Smooth muscle cell (in vitro differentiated cells): ENCODE measurements around the gene PLEKHA5. TPM values are rescaled to one million over a fixed set of nuclear protein-coding genes. Genes with fewer than 3 reads are reported as not detected.

Experiments
- DNase-seq: peaks from one replicate; lab custom pipeline; 2025; ENCODE audit not compliant: unreplicated experiment; lab: John Stamatoyannopoulos, UW
- H2AFZ ChIP-seq: fragments of 200-600 bp; sonication (generic); 2 replicates; pipeline ENCODE4 v1.6.0; 2016; ENCODE audit warnings: antibody characterized with exemption, low read depth, mild to moderate bottlenecking
- H3F3A ChIP-seq: fragments of 200-600 bp; sonication (generic); 2 replicates; pipeline ENCODE4 v1.6.0; 2017; ENCODE audit warnings: antibody characterized with exemption, low read depth
- H3K27ac ChIP-seq: fragments of 200-600 bp; sonication (generic); 2 replicates; pipeline ENCODE4 v1.5.1; 2016; ENCODE audit warnings: low read depth, mild to moderate bottlenecking
- H3K27me3 ChIP-seq: fragments of 200-600 bp; sonication (generic); 2 replicates; pipeline ENCODE4 v1.6.1; 2016; ENCODE audit warnings: low read depth, mild to moderate bottlenecking
- H3K36me3 ChIP-seq: fragments of 200-600 bp; sonication (generic); 2 replicates; pipeline ENCODE4 v1.5.1; 2016; ENCODE audit warnings: low read depth
- H3K4me1 ChIP-seq: fragments of 200-600 bp; sonication (generic); 2 replicates; pipeline ENCODE4 v1.5.1; 2016; ENCODE audit warnings: low read depth
- H3K4me2 ChIP-seq: fragments of 200-600 bp; sonication (generic); 2 replicates; pipeline ENCODE4 v1.6.0; 2016; ENCODE audit warnings: mild to moderate bottlenecking
- H3K4me3 ChIP-seq: fragments of 200-600 bp; sonication (generic); 2 replicates; pipeline ENCODE4 v1.5.1; 2016; ENCODE audit warnings: mild to moderate bottlenecking
- H3K79me2 ChIP-seq: fragments of 200-600 bp; sonication (generic); 2 replicates; pipeline ENCODE4 v1.6.0; 2016; ENCODE audit warnings: low read depth, mild to moderate bottlenecking
- H3K9ac ChIP-seq: fragments of 200-600 bp; sonication (generic); 2 replicates; pipeline ENCODE4 v1.6.0; 2016; ENCODE audit warnings: low read depth
- H3K9me3 ChIP-seq: fragments of 200-600 bp; sonication (generic); replicated peaks from 2 replicates; pipeline ENCODE4 v1.5.1; 2016; ENCODE audit warnings: low read depth
- H4K20me1 ChIP-seq: fragments of 200-600 bp; sonication (generic); 2 replicates; pipeline ENCODE4 v1.6.0; 2016; ENCODE audit warnings: low read depth
- CTCF ChIP-seq: fragments of 200-600 bp; sonication (generic); IDR thresholded peaks from 2 replicates; pipeline ENCODE4 v1.5.1; 2017; ENCODE audit warnings: borderline replicate concordance, mild to moderate bottlenecking, antibody characterized with exemption; ENCODE audit not compliant: insufficient read depth, poor library complexity, severe bottlenecking
- WGBS: methylation state at CpG from one replicate; pipeline ENCODE4 v1.1.7; 2016; ENCODE audit warnings: low lambda C conversion rate; 5-methylcytosine and 5-hydroxymethylcytosine counted together
- polyA plus RNA-seq: library from polyadenylated mRNA; unstranded; fragments of >200 nt; fragmentation: Nextera tagmentation; extraction: Ambion mirVana; gene quantifications from 2 replicates; pipeline ENCODE4 v1.2.1, GENCODE V29; 2016
- total RNA-seq: library from RNA; depleted of rRNA; stranded (reverse); fragments of >200 nt; gene quantifications from 2 replicates; pipeline ENCODE4 v1.2.3, GENCODE V29; 2014

The PLEKHA5 gene
- total and polyA plus RNA-seq, 2 experiments from 2014 or later: 21.4 to 43.1 TPM

GRCh38 chr12:19238540-19238939, 109.0 kb downstream of the PLEKHA5 start:
- no peaks in the 10 kb centered on the region for H3K36me3 ChIP-seq
- DNase-seq: no peak
- H3K9me3 ChIP-seq: no peaks in the 10 kb centered on the region
- 97% methylated on average over 3 of the region's 3 CpGs for WGBS
- peaks cover 48% of the 10 kb centered on the region for H3K79me2 ChIP-seq
- H3K4me3 ChIP-seq: no peak overlapping the region
- TF ChIP-seq CTCF: no peak
- H2AFZ ChIP-seq: no peak overlapping the region
- H3K4me1 ChIP-seq: peaks cover 41% of the 10 kb centered on the region
- peaks cover 17% of the 10 kb centered on the region for H3F3A ChIP-seq
- H4K20me1 ChIP-seq: peaks cover 29% of the 10 kb centered on the region
- no peak overlapping the region for H3K27ac ChIP-seq
- H3K9ac ChIP-seq: no peak overlapping the region
- H3K4me2 ChIP-seq: no peak overlapping the region
- no peaks in the 10 kb centered on the region for H3K27me3 ChIP-seq

GRCh38 chr12:19239102-19239501, 109.6 kb downstream of the PLEKHA5 start:
- Histone ChIP-seq H3K9me3 (no peaks in the 10 kb centered on the region), H3K27me3 (no peaks in the 10 kb centered on the region), H3F3A (peaks cover 11% of the 10 kb centered on the region), H2AFZ (no peak overlapping the region), H3K4me1 (peaks cover 40% of the 10 kb centered on the region), H3K4me3 (no peak overlapping the region), H3K4me2 (peak overlapping the region; percentile 55), H3K36me3 (no peaks in the 10 kb centered on the region), H3K79me2 (peaks cover 46% of the 10 kb centered on the region), H3K27ac (peak overlapping the region; percentile 59), H3K9ac (no peak overlapping the region), H4K20me1 (peaks cover 29% of the 10 kb centered on the region)
- no peak for TF ChIP-seq CTCF
- no peak for DNase-seq
- 60% methylated on average over 5 of the region's 5 CpGs for WGBS

DNA sequence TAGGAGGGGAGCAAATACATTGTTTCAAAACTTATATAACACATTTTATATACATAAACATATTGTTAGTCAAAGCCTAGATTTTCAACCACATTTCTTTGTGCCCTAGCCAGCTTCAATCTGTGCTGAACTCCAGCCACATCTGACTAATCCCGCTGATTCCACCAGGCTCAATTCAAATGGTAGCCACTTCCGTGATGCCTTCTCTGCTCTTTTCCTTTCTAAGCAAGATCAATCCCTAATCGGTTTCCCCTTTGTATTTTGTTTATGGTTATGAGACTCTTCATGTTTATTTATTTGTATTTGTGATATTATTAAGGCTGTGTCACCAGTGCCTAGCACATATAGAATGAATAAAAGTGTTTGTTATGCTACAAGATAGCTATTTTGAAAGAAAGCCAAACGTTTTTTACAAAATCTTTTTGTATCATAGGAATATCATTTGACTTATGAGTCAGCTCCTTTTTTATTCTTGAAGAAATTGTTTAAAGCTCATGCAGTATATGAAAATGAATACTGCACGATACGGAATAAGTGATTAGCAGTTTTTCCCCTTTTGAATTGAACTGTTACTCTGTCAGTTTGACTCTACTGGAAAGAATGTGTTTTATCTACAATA, 110.2 kb downstream of the PLEKHA5 start:
- no peak for TF ChIP-seq CTCF
- Histone ChIP-seq H3K4me2 (peak overlapping the region; percentile 55), H3K36me3 (no peaks in the 10 kb centered on the region), H3K79me2 (peaks cover 47% of the 10 kb centered on the region), H3K4me3 (peak overlapping the region; percentile 2), H3K9me3 (no peaks in the 10 kb centered on the region), H3K4me1 (peaks cover 34% of the 10 kb centered on the region), H2AFZ (no peak overlapping the region), H3K27ac (peak overlapping the region; percentile 59), H3K9ac (no peak overlapping the region), H3F3A (peaks cover 5% of the 10 kb centered on the region), H3K27me3 (no peaks in the 10 kb centered on the region), H4K20me1 (peaks cover 23% of the 10 kb centered on the region)
- DNase-seq: no peak
- 47% methylated on average over 6 of the region's 6 CpGs for WGBS

DNA sequence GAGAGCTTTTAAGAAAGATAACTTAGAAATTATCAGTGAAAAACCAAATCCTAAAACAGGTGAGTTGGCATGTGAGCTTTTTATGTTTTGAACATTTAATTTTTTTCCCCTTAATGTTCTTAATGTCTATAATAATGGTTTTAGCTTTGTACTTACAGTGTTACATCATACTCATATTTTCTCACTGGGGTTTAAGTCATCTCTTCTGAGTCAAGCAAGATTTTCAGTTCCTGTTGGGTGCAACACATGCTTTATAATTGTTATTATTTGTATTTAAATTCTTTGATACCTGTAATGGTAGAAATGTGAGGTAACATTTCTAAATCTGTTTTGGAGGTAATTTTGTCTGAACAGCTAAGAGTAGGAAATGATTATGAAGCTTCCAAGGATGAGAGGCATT, 113.0 kb downstream of the PLEKHA5 start:
- H3K9me3 ChIP-seq: no peaks in the 10 kb centered on the region
- peaks cover 50% of the 10 kb centered on the region for H3K79me2 ChIP-seq
- H3K27me3 ChIP-seq: no peaks in the 10 kb centered on the region
- no peak overlapping the region for H3K4me3 ChIP-seq
- no peak for TF ChIP-seq CTCF
- no peak overlapping the region for H3K27ac ChIP-seq
- H4K20me1 ChIP-seq: peaks cover 25% of the 10 kb centered on the region
- H3K4me1 ChIP-seq: peaks cover 29% of the 10 kb centered on the region
- H3K36me3 ChIP-seq: no peaks in the 10 kb centered on the region
- no peak overlapping the region for H3K9ac ChIP-seq
- H3F3A ChIP-seq: peaks cover 2% of the 10 kb centered on the region
- no peak overlapping the region for H2AFZ ChIP-seq
- H3K4me2 ChIP-seq: no peak overlapping the region
- no peak for DNase-seq
